GM12878 (cell line): ENCODE measurements around the gene CDR2.

Experiments used
- CBX5 ChIP-seq: sonication (generic); IDR thresholded peaks from 2 replicates; pipeline ENCODE4 v1.6.1; 2016; ENCODE audit warnings: low read depth, moderate library complexity, mild to moderate bottlenecking, inconsistent platforms
- CEBPB ChIP-seq, 2 experiments: fragments of 150-350 bp in 1 of 2; IDR thresholded peaks; 2 replicates each; pipeline ENCODE4 v1.6.1; 2012 to 2014; ENCODE audit warnings: low read depth in 2 of 2, low read length in 2 of 2, borderline replicate concordance in 1 of 2, inconsistent platforms in 1 of 2
- CREM ChIP-seq: IDR thresholded peaks from 2 replicates; pipeline ENCODE4 v1.6.1; 2014; ENCODE audit warnings: antibody characterized with exemption, low read depth
- CTCF ChIP-seq, 3 experiments: IDR thresholded peaks in 2 of 3; conservative IDR thresholded peaks in 1 of 3; 2 replicates each; pipeline ENCODE4 v1.5.1; 2011; ENCODE audit warnings: low read depth in 3 of 3, low read length in 3 of 3, mild to moderate bottlenecking in 3 of 3, control low read depth in 2 of 3, moderate library complexity in 2 of 3, inconsistent platforms in 1 of 3, mixed read lengths in 1 of 3; ENCODE audit not compliant: control insufficient read depth in 2 of 3, insufficient read depth in 1 of 3; ENCODE audit errors: extremely low read depth in 1 of 3
- CUX1 ChIP-seq: IDR thresholded peaks from 2 replicates; pipeline ENCODE4 v1.6.1; 2012; ENCODE audit warnings: improper control_type of control experiment, low read depth, low read length; ENCODE audit not compliant: insufficient replicate concordance
- NFIC ChIP-seq: IDR thresholded peaks from 2 replicates; pipeline ENCODE4 v1.6.1; 2012; ENCODE audit warnings: low read depth, mild to moderate bottlenecking, inconsistent platforms, low read length, moderate library complexity
- PML ChIP-seq: IDR thresholded peaks from 2 replicates; pipeline ENCODE4 v1.6.1; 2012; ENCODE audit warnings: low read length, inconsistent platforms
- POLR2AphosphoS5 ChIP-seq: IDR thresholded peaks from 2 replicates; pipeline ENCODE4 v1.6.1; 2011; ENCODE audit warnings: mild to moderate bottlenecking, low read length, inconsistent platforms
- SMC3 ChIP-seq: IDR thresholded peaks from 2 replicates; pipeline ENCODE4 v1.6.1; 2011; ENCODE audit warnings: low read length, improper control_type of control experiment, borderline replicate concordance
- USF2 ChIP-seq: IDR thresholded peaks from 2 replicates; pipeline ENCODE4 v1.6.1; 2011; ENCODE audit warnings: low read depth, low read length, improper control_type of control experiment, borderline replicate concordance

GRCh38 chr16:22348291-22348690 lies 26.1 kb downstream of the CDR2 start:
- TF ChIP-seq CTCF (IDR thresholded peaks at IDR 0.05 in 2 of 3, conservative IDR thresholded peaks at IDR 0.05 in 1 of 3; ENCODE audit: control insufficient read depth in 2 of 3, extremely low read depth in 1 of 3, insufficient read depth in 1 of 3, low read depth in 3 of 3, low read length in 3 of 3), result no peak
- TF ChIP-seq CREM, result no peak
- TF ChIP-seq NFIC, result no peak
- no peak for TF ChIP-seq POLR2AphosphoS5
- TF ChIP-seq SMC3, result no peak
- no peak for TF ChIP-seq CBX5
- TF ChIP-seq PML, result no peak
- no peak for TF ChIP-seq CEBPB (IDR thresholded peaks at IDR 0.05; ENCODE audit: borderline replicate concordance in 1 of 2, low read depth in 2 of 2, low read length in 2 of 2)
- no peak for TF ChIP-seq CUX1
- TF ChIP-seq USF2, result no peak
